Stimulated activated naive CD8-positive, alpha-beta T cell treated with anti-CD3 and anti-CD28 coated beads, Interleukin-15, Interleukin-2, amounts not matched to agents 100 ng/mL and 50 ng/mL, for 24 hours (primary cell): ENCODE measurements around the gene STX8.
"Not testable (repeated sequence)": the region's sequence is repeated elsewhere in the genome, so short reads cannot be mapped to it uniquely, and the experiment has no call there.

Experiments used
- H3K27ac Mint-ChIP-seq: one replicate; pipeline ENCODE4 v1.8.0; 2021; ENCODE audit warnings: mild to moderate bottlenecking, mixed read lengths
- H3K27me3 Mint-ChIP-seq: one replicate; pipeline ENCODE4 v1.8.0; 2021; ENCODE audit warnings: mixed read lengths
- H3K36me3 Mint-ChIP-seq: one replicate; pipeline ENCODE4 v1.8.0; 2021; ENCODE audit warnings: low read depth, mixed read lengths
- H3K4me1 Mint-ChIP-seq: one replicate; pipeline ENCODE4 v1.8.0; 2021; ENCODE audit warnings: low read depth, mixed read lengths
- H3K4me3 Mint-ChIP-seq: one replicate; pipeline ENCODE4 v1.8.0; 2021; ENCODE audit warnings: mild to moderate bottlenecking, mixed read lengths
- H3K9me3 Mint-ChIP-seq: one replicate; pipeline ENCODE4 v1.8.0; 2021; ENCODE audit warnings: mixed read lengths

STX8 gene

GRCh38 chr17:9382626-9383025 lies 193.0 kb downstream of the STX8 start:
- Mint-ChIP-seq H3K4me1 (peaks cover 3% of the 10 kb centered on the region), H3K36me3 (peaks cover 29% of the 10 kb centered on the region), H3K27me3 (no peaks in the 10 kb centered on the region), H3K27ac (no peak overlapping the region), H3K4me3 (no peak overlapping the region), H3K9me3 (no peaks in the 10 kb centered on the region)

GRCh38 chr17:9381068-9381467 lies 194.6 kb downstream of the STX8 start:
- Mint-ChIP-seq H3K9me3 (no peaks in the 10 kb centered on the region), H3K36me3 (peaks cover 41% of the 10 kb centered on the region), H3K4me1 (no peaks in the 10 kb centered on the region), H3K4me3 (no peak overlapping the region), H3K27me3 (no peaks in the 10 kb centered on the region), H3K27ac (no peak overlapping the region)

- Mint-ChIP-seq H3K27me3 (no peaks in the 10 kb centered on the region), H3K4me3 (no peak overlapping the region), H3K9me3 (no peaks in the 10 kb centered on the region), H3K36me3 (peaks cover 46% of the 10 kb centered on the region), H3K4me1 (no peaks in the 10 kb centered on the region), H3K27ac (no peak overlapping the region)
These were observed 195.3 kb downstream of the STX8 start for GRCh38 chr17:9380361-9380760.

- H3K36me3 Mint-ChIP-seq = peaks cover 42% of the 10 kb centered on the region
- not testable (repeated sequence) for H3K9me3 Mint-ChIP-seq, H3K27ac Mint-ChIP-seq, H3K4me1 Mint-ChIP-seq, H3K4me3 Mint-ChIP-seq, H3K27me3 Mint-ChIP-seq
These were observed 199.4 kb downstream of the STX8 start for GRCh38 chr17:9376177-9376576.

- Mint-ChIP-seq H3K9me3 (no peaks in the 10 kb centered on the region), H3K27me3 (no peaks in the 10 kb centered on the region), H3K27ac (no peak overlapping the region), H3K4me1 (peaks cover 15% of the 10 kb centered on the region), H3K4me3 (no peak overlapping the region), H3K36me3 (peaks cover 13% of the 10 kb centered on the region)
These were observed 204.6 kb downstream of the STX8 start for GRCh38 chr17:9371019-9371418.

GRCh38 chr17:9370467-9370866 lies 205.2 kb downstream of the STX8 start:
- Mint-ChIP-seq H3K27ac (no peak overlapping the region), H3K36me3 (peaks cover 7% of the 10 kb centered on the region), H3K27me3 (no peaks in the 10 kb centered on the region), H3K4me1 (peaks cover 15% of the 10 kb centered on the region), H3K9me3 (no peaks in the 10 kb centered on the region), H3K4me3 (no peak overlapping the region)

- Mint-ChIP-seq H3K4me3 (no peak overlapping the region), H3K27ac (no peak overlapping the region), H3K4me1 (peaks cover 29% of the 10 kb centered on the region), H3K27me3 (no peaks in the 10 kb centered on the region), H3K36me3 (peaks cover 12% of the 10 kb centered on the region), H3K9me3 (no peaks in the 10 kb centered on the region)
These were observed 207.0 kb downstream of the STX8 start for GRCh38 chr17:9368631-9369030.

- H3K4me1 Mint-ChIP-seq = peaks cover 34% of the 10 kb centered on the region
- no peaks in the 10 kb centered on the region for H3K9me3 Mint-ChIP-seq
- H3K27me3 Mint-ChIP-seq = no peaks in the 10 kb centered on the region
- H3K4me3 Mint-ChIP-seq = no peak overlapping the region
- no peak overlapping the region for H3K27ac Mint-ChIP-seq
- peaks cover 12% of the 10 kb centered on the region for H3K36me3 Mint-ChIP-seq
These were observed 208.5 kb downstream of the STX8 start for GRCh38 chr17:9367156-9367555.

GRCh38 chr17:9364837-9365430 lies 210.7 kb downstream of the STX8 start:
- H3K27ac Mint-ChIP-seq = no peak overlapping the region
- no peaks in the 10 kb centered on the region for H3K9me3 Mint-ChIP-seq
- H3K4me1 Mint-ChIP-seq = peaks cover 23% of the 10 kb centered on the region
- no peak overlapping the region for H3K4me3 Mint-ChIP-seq
- peaks cover 12% of the 10 kb centered on the region for H3K36me3 Mint-ChIP-seq
- no peaks in the 10 kb centered on the region for H3K27me3 Mint-ChIP-seq

GRCh38 chr17:9363440-9364350 lies 211.9 kb downstream of the STX8 start:
- Mint-ChIP-seq H3K9me3 (no peaks in the 10 kb centered on the region), H3K4me1 (peaks cover 23% of the 10 kb centered on the region), H3K4me3 (no peak overlapping the region), H3K36me3 (peaks cover 12% of the 10 kb centered on the region), H3K27ac (peak overlapping the region; percentile 47), H3K27me3 (no peaks in the 10 kb centered on the region)

- H3K36me3 Mint-ChIP-seq = peaks cover 8% of the 10 kb centered on the region
These were observed 214.2 kb downstream of the STX8 start for GRCh38 chr17:9361188-9361955.

GRCh38 chr17:9360677-9361081 lies 214.9 kb downstream of the STX8 start:
- H3K9me3 Mint-ChIP-seq = no peaks in the 10 kb centered on the region
- H3K4me1 Mint-ChIP-seq = peaks cover 30% of the 10 kb centered on the region
- no peak overlapping the region for H3K4me3 Mint-ChIP-seq
- no peak overlapping the region for H3K27ac Mint-ChIP-seq
- no peaks in the 10 kb centered on the region for H3K27me3 Mint-ChIP-seq
- H3K36me3 Mint-ChIP-seq = peaks cover 8% of the 10 kb centered on the region

More at GRCh38 chr17:9361188-9361955, 214.2 kb downstream of the STX8 start:
- Mint-ChIP-seq H3K4me3 (no peak overlapping the region), H3K4me1 (peaks cover 24% of the 10 kb centered on the region), H3K27ac (no peak overlapping the region), H3K27me3 (no peaks in the 10 kb centered on the region), H3K9me3 (no peaks in the 10 kb centered on the region)

- Mint-ChIP-seq H3K27ac (no peak overlapping the region), H3K4me1 (peaks cover 7% of the 10 kb centered on the region)
These were observed 219.1 kb downstream of the STX8 start for GRCh38 chr17:9356488-9356911.

GRCh38 chr17:9355846-9356245 lies 219.8 kb downstream of the STX8 start:
- Mint-ChIP-seq H3K36me3 (peaks cover 5% of the 10 kb centered on the region), H3K27ac (no peak overlapping the region), H3K4me3 (no peak overlapping the region), H3K4me1 (peaks cover 8% of the 10 kb centered on the region), H3K27me3 (no peaks in the 10 kb centered on the region), H3K9me3 (no peaks in the 10 kb centered on the region)

More at GRCh38 chr17:9356488-9356911, 219.1 kb downstream of the STX8 start:
- Mint-ChIP-seq H3K9me3 (no peaks in the 10 kb centered on the region), H3K27me3 (no peaks in the 10 kb centered on the region), H3K36me3 (peaks cover 3% of the 10 kb centered on the region), H3K4me3 (no peak overlapping the region)

GRCh38 chr17:9355231-9355630 lies 220.4 kb downstream of the STX8 start:
- not testable (repeated sequence) for H3K27me3 Mint-ChIP-seq, H3K4me3 Mint-ChIP-seq, H3K9me3 Mint-ChIP-seq, H3K36me3 Mint-ChIP-seq, H3K27ac Mint-ChIP-seq
- peaks cover 13% of the 10 kb centered on the region for H3K4me1 Mint-ChIP-seq
